Activated CD8-positive, alpha-beta T cell treated with anti-CD3 and anti-CD28 coated beads, Interleukin-2, amount 10 ng/mL, durations not matched to agents 7 days and 5 days (primary cell): ENCODE data around the gene PODXL2. TPM values are rescaled to one million over a fixed set of nuclear protein-coding genes. Genes with fewer than 3 reads are reported as not detected.

Experiments
- ATAC-seq: fragments of 150-1000 bp; cut with Tn5 transposase; one replicate; pipeline ENCODE4 v1.10.0; 2021; ENCODE audit warnings: moderate library complexity
- CTCF ChIA-PET: fragments of 350-600 bp; sonication (Branson Sonifier 250); formaldehyde crosslinking; loops from one replicate; lab custom pipeline; 2021; ENCODE audit warnings: antibody characterized with exemption; lab: Charles Lee
- POLR2A ChIA-PET: fragments of 350-600 bp; sonication (Branson Sonifier 250); formaldehyde crosslinking; loops from one replicate; lab custom pipeline; 2021; ENCODE audit warnings: antibody characterized with exemption; lab: Charles Lee
- DNase-seq: peaks from one replicate; pipeline ENCODE4 v3.0.0-alpha.2; 2020
- H3K27ac Mint-ChIP-seq: one replicate; pipeline ENCODE4 v1.8.0; 2021; ENCODE audit warnings: mild to moderate bottlenecking, mixed read lengths
- H3K27me3 Mint-ChIP-seq: one replicate; pipeline ENCODE4 v1.8.0; 2021; ENCODE audit warnings: low read depth, mixed read lengths
- H3K36me3 Mint-ChIP-seq: one replicate; pipeline ENCODE4 v1.8.0; 2021; ENCODE audit warnings: low read depth, mixed read lengths
- H3K4me1 Mint-ChIP-seq: one replicate; pipeline ENCODE4 v1.8.0; 2021; ENCODE audit warnings: low read depth, mixed read lengths
- H3K4me3 Mint-ChIP-seq: one replicate; pipeline ENCODE4 v1.8.0; 2021; ENCODE audit warnings: mild to moderate bottlenecking, mixed read lengths
- H3K9me3 Mint-ChIP-seq: one replicate; pipeline ENCODE4 v1.8.0; 2022; ENCODE audit warnings: mixed read lengths; ENCODE audit not compliant: insufficient read depth
- total RNA-seq, 2 experiments: library from RNA; stranded (reverse); gene quantifications; one replicate each; pipeline ENCODE4 v1.2.3, GENCODE V29; 2021

PODXL2 gene
- total RNA-seq, 2 experiments from 2014 or later, result 1.3 to 1.7 TPM

GRCh38 chr3:127714866-127715265, 85.9 kb downstream of the PODXL2 start:
- ChIA-PET POLR2A (no interaction called here), CTCF (no interaction called here)
- no peaks in the 10 kb centered on the region for H3K36me3 Mint-ChIP-seq
- H3K27me3 Mint-ChIP-seq, result no peaks in the 10 kb centered on the region
- ATAC-seq (no peak), DNase-seq (no peak)
- no peak overlapping the region for H3K27ac Mint-ChIP-seq
- no peaks in the 10 kb centered on the region for H3K9me3 Mint-ChIP-seq
- H3K4me3 Mint-ChIP-seq, result no peak overlapping the region
- H3K4me1 Mint-ChIP-seq, result no peaks in the 10 kb centered on the region

GRCh38 chr3:127715532-127715931, 86.5 kb downstream of the PODXL2 start:
- H3K27me3 Mint-ChIP-seq, result no peaks in the 10 kb centered on the region
- no peak overlapping the region for H3K4me3 Mint-ChIP-seq
- ChIA-PET CTCF (no interaction called here), POLR2A (no interaction called here)
- H3K27ac Mint-ChIP-seq, result no peak overlapping the region
- DNase-seq, result no peak
- no peaks in the 10 kb centered on the region for H3K4me1 Mint-ChIP-seq
- H3K36me3 Mint-ChIP-seq, result no peaks in the 10 kb centered on the region
- H3K9me3 Mint-ChIP-seq, result no peaks in the 10 kb centered on the region
- ATAC-seq, result no peak

- H3K36me3 Mint-ChIP-seq, result no peaks in the 10 kb centered on the region
- H3K27ac Mint-ChIP-seq, result no peak overlapping the region
- H3K27me3 Mint-ChIP-seq, result no peaks in the 10 kb centered on the region
- no peaks in the 10 kb centered on the region for H3K9me3 Mint-ChIP-seq
- DNase-seq (no peak), ATAC-seq (no peak)
- no peak overlapping the region for H3K4me3 Mint-ChIP-seq
- H3K4me1 Mint-ChIP-seq, result no peaks in the 10 kb centered on the region
- ChIA-PET CTCF (no interaction called here), POLR2A (no interaction called here)
These were observed 87.4 kb downstream of the PODXL2 start for GRCh38 chr3:127716384-127716783.

GRCh38 chr3:127717357-127718244, 88.6 kb downstream of the PODXL2 start:
- DNase-seq (no peak), ATAC-seq (no peak)
- CTCF ChIA-PET, result no interaction called here
- Mint-ChIP-seq H3K27me3 (no peaks in the 10 kb centered on the region), H3K4me3 (no peak overlapping the region), H3K27ac (no peak overlapping the region), H3K9me3 (no peaks in the 10 kb centered on the region), H3K36me3 (no peaks in the 10 kb centered on the region), H3K4me1 (no peaks in the 10 kb centered on the region)
- POLR2A ChIA-PET, result no interaction called here

GRCh38 chr3:127718245-127718915, 89.4 kb downstream of the PODXL2 start:
- Mint-ChIP-seq H3K9me3 (no peaks in the 10 kb centered on the region), H3K4me3 (no peak overlapping the region), H3K27me3 (no peaks in the 10 kb centered on the region), H3K27ac (no peak overlapping the region), H3K36me3 (no peaks in the 10 kb centered on the region), H3K4me1 (no peaks in the 10 kb centered on the region)
- ChIA-PET POLR2A (no interaction called here), CTCF (no interaction called here)
- ATAC-seq (no peak), DNase-seq (no peak)

- ATAC-seq, result no peak
- ChIA-PET POLR2A (no interaction called here), CTCF (no interaction called here)
- H3K36me3 Mint-ChIP-seq, result no peaks in the 10 kb centered on the region
- no peaks in the 10 kb centered on the region for H3K9me3 Mint-ChIP-seq
- no peak overlapping the region for H3K4me3 Mint-ChIP-seq
- H3K27ac Mint-ChIP-seq, result no peak overlapping the region
- H3K27me3 Mint-ChIP-seq, result peaks cover 3% of the 10 kb centered on the region
- H3K4me1 Mint-ChIP-seq, result no peaks in the 10 kb centered on the region
- DNase-seq, result no peak
These were observed 89.9 kb downstream of the PODXL2 start for GRCh38 chr3:127718916-127719290.

GRCh38 chr3:127719369-127719768, 90.4 kb downstream of the PODXL2 start:
- no peaks in the 10 kb centered on the region for H3K36me3 Mint-ChIP-seq
- POLR2A ChIA-PET, result no interaction called here

GRCh38 chr3:127720161-127720823, 91.3 kb downstream of the PODXL2 start:
- Mint-ChIP-seq H3K4me1 (no peaks in the 10 kb centered on the region), H3K9me3 (no peaks in the 10 kb centered on the region), H3K27me3 (peaks cover 6% of the 10 kb centered on the region), H3K36me3 (no peaks in the 10 kb centered on the region), H3K27ac (no peak overlapping the region), H3K4me3 (no peak overlapping the region)
- ChIA-PET CTCF (no interaction called here), POLR2A (no interaction called here)
- DNase-seq, result no peak
- no peak for ATAC-seq

More at GRCh38 chr3:127719369-127719768, 90.4 kb downstream of the PODXL2 start:
- DNase-seq, result no peak
- Mint-ChIP-seq H3K4me3 (no peak overlapping the region), H3K9me3 (no peaks in the 10 kb centered on the region), H3K27ac (no peak overlapping the region), H3K27me3 (peaks cover 6% of the 10 kb centered on the region), H3K4me1 (no peaks in the 10 kb centered on the region)
- ATAC-seq, result no peak
- CTCF ChIA-PET, result no interaction called here

GRCh38 chr3:127720985-127721935, 92.3 kb downstream of the PODXL2 start:
- Mint-ChIP-seq H3K9me3 (no peaks in the 10 kb centered on the region), H3K36me3 (no peaks in the 10 kb centered on the region), H3K4me3 (no peak overlapping the region), H3K27me3 (peaks cover 6% of the 10 kb centered on the region), H3K27ac (no peak overlapping the region), H3K4me1 (no peaks in the 10 kb centered on the region)
- ChIA-PET CTCF (no interaction called here), POLR2A (no interaction called here)
- DNase-seq (no peak), ATAC-seq (no peak)

GRCh38 chr3:127722091-127722784, 93.3 kb downstream of the PODXL2 start:
- Mint-ChIP-seq H3K4me1 (no peaks in the 10 kb centered on the region), H3K27me3 (peaks cover 9% of the 10 kb centered on the region), H3K36me3 (no peaks in the 10 kb centered on the region), H3K9me3 (no peaks in the 10 kb centered on the region), H3K27ac (no peak overlapping the region), H3K4me3 (no peak overlapping the region)
- CTCF ChIA-PET, result no interaction called here
- no peak for ATAC-seq
- POLR2A ChIA-PET, result no interaction called here
- DNase-seq, result no peak
